ENCODE data around the gene LYZL1.
A peak's percentile ranks its signal among the peaks of the same experiment; 100 is the strongest.
"Not testable (repeated sequence)": the region's sequence is repeated elsewhere in the genome, so short reads cannot be mapped to it uniquely, and the experiment has no call there.

LYZL1 gene

GRCh38 chr10:29288906-29289305, at the start of gene LYZL1:
LYZL1 (plus strand) TSS chr10:29289070; CDS start chr10:29291868, 2,798 bp downstream.
- not testable (repeated sequence) for H3K4me3 ChIP-seq (ENCODE audit: low read depth, low read length)

- peak; percentile 74 for TF ChIP-seq CTCF (IDR thresholded peaks at IDR 0.05; ENCODE audit: borderline replicate concordance, insufficient read depth, low read depth, low read length)
- H3K4me3 ChIP-seq (ENCODE audit: low read depth, low read length), result no peak overlapping the region
Observed at GRCh38 chr10:29239569-29240472, 49.0 kb upstream of the LYZL1 start.

- no peak overlapping the region for H3K4me3 ChIP-seq (ENCODE audit: low read depth, low read length)
- no peak for TF ChIP-seq CTCF (IDR thresholded peaks at IDR 0.05; ENCODE audit: borderline replicate concordance, insufficient read depth, low read depth, low read length)
Observed at GRCh38 chr10:29240986-29241660, 47.7 kb upstream of the LYZL1 start.

- no peak for TF ChIP-seq CTCF (IDR thresholded peaks at IDR 0.05; ENCODE audit: borderline replicate concordance, insufficient read depth, low read depth, low read length)
- H3K4me3 ChIP-seq (ENCODE audit: low read depth, low read length), result no peak overlapping the region
Observed at GRCh38 chr10:29241925-29242324, 46.9 kb upstream of the LYZL1 start.

GRCh38 chr10:29243066-29243465, 45.8 kb upstream of the LYZL1 start:
- no peak for TF ChIP-seq CTCF (IDR thresholded peaks at IDR 0.05; ENCODE audit: borderline replicate concordance, insufficient read depth, low read depth, low read length)
- no peak overlapping the region for H3K4me3 ChIP-seq (ENCODE audit: low read depth, low read length)

- peak; percentile 44; the same call in 1 of the 2 replicates for TF ChIP-seq CTCF (IDR thresholded peaks at IDR 0.05; ENCODE audit: borderline replicate concordance, insufficient read depth, low read depth, low read length)
- no peak overlapping the region for H3K4me3 ChIP-seq (ENCODE audit: low read depth, low read length)
Observed at GRCh38 chr10:29243750-29244149, 45.1 kb upstream of the LYZL1 start.

- no peak for TF ChIP-seq CTCF (IDR thresholded peaks at IDR 0.05; ENCODE audit: borderline replicate concordance, insufficient read depth, low read depth, low read length)
- H3K4me3 ChIP-seq (ENCODE audit: low read depth, low read length), result no peak overlapping the region
Observed at GRCh38 chr10:29244978-29245377, 43.9 kb upstream of the LYZL1 start.

Measured in GM12875 (cell line).